GM19372 (cell line): ENCODE measurements around the gene TRMT10B.
A peak's percentile ranks its signal among the peaks of the same experiment; 100 is the strongest.
"Not testable (repeated sequence)": the region's sequence is repeated elsewhere in the genome, so short reads cannot be mapped to it uniquely, and the experiment has no call there.

Source experiments
- ATAC-seq: cut with Tn5 transposase; IDR thresholded peaks from one replicate; pipeline ENCODE4 v1.9.1; 2021; ENCODE audit warnings: mild to moderate bottlenecking, low read depth, moderate library complexity; ENCODE audit not compliant: unreplicated experiment

Gene TRMT10B

GRCh38 chr9:37749129-37749528 lies 4.5 kb upstream of the TRMT10B start:
- ATAC-seq, result no peak

GRCh38 chr9:37751186-37751585 lies 2.4 kb upstream of the TRMT10B start:
- ATAC-seq, result no peak

DNA sequence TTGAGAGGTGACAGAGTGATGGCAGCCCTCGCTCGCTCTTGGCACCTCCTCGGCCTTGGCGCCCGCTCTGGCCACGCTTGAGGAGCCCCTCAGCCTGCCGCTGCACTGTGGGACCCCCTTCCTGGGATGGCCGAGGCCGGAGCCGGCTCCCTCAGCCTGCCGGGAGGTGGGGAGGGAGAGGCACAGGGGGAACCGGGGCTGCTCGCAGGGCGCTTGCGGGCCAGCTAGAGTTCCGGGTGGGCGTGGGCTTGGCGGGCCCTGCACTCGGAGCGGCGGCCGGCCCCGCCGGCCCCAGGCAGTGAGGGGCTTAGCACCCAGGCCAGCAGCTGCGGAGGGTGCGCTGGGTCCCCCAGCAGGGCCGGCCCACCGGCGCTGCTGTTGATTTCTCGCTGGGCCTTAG lies 1.9 kb upstream of the TRMT10B start:
- ATAC-seq, result not testable (repeated sequence)

DNA sequence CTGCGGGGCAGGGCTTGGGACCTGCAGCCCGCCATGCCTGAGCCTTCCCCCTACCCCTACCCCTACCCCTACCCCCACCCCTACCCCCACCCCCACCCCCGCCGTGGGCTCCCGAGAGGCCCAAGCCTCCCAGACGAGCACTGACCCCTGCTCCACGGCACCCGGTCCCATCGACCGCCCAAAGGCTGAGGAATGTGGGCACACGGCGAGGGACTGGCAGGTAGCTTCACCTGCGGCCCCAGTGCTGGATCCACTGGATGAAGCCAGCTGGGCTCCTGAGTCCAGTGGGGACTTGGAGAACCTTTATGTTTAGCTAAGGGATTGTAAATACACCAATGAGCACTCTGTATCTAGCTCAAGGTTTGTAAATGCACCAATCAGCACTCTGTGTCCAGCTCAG lies 1.5 kb upstream of the TRMT10B start:
- ATAC-seq, result not testable (repeated sequence)

- no peak for ATAC-seq
Observed at GRCh38 chr9:37752642-37753488, 740 bp upstream of the TRMT10B start.

- no peak for ATAC-seq
Observed at GRCh38 chr9:37758747-37759146, 5.1 kb downstream of the TRMT10B start.

DNA sequence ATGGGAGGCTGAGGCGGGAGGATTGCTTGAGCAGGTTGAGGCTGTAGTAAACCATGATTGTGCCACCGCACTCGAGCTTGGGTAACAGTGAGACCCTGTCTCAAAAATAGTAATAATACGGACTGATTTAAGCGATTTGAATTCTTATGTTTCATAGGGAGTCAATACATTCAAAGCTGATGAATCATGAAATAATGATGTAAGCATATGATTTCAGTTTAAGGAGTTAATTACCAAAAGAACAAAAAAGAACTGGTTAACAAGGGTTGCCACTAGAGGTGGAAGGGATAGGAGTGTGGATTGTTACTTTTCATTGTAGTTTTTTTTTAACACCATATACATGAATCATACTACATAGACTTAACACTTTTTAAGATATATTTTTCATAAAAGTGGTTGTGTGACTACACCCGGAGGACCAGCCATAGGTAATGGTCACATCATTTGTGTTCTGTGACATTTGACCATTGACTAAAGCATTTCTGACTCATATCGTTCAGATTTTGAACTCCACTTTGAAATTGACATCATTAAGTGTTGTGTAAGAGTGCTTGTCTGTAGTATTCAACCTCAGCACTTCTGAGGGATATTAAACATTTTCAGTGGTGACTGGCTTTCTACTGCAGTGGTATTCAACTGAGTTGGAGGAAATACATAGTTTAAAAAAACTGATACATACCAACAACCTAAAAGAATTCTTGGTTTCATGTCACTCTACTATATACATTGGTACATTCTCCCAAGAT lies 7.0 kb downstream of the TRMT10B start:
- no peak for ATAC-seq

- ATAC-seq, result no peak
Observed at GRCh38 chr9:37761511-37761910, 7.9 kb downstream of the TRMT10B start.

- ATAC-seq, result not testable (repeated sequence)
Observed at GRCh38 chr9:37765263-37765662, 11.7 kb downstream of the TRMT10B start.

DNA sequence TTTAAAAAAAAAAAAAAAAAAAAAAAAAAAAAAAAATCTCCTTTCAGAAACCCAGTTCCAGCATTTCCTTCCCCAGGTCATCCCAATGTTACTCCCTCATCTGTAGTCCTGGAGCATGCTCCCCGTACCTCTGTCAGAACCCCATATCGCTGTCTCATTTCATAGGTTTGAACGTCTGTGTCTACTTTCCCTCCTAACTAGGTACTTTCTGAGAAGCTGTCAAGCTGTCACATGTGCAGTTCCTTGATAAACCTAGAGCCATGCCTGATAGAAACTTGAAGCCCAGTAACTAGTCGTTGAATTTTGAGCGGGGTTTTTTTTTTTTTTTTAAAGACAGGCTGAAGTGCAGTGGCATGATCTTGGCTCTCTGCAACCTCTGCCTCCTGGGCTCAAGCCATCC lies 15.7 kb downstream of the TRMT10B start:
- ATAC-seq, result no peak

GRCh38 chr9:37769995-37770394 lies 16.4 kb downstream of the TRMT10B start:
- ATAC-seq, result no peak

GRCh38 chr9:37775216-37775919 lies 21.8 kb downstream of the TRMT10B start:
- ATAC-seq, result no peak

DNA sequence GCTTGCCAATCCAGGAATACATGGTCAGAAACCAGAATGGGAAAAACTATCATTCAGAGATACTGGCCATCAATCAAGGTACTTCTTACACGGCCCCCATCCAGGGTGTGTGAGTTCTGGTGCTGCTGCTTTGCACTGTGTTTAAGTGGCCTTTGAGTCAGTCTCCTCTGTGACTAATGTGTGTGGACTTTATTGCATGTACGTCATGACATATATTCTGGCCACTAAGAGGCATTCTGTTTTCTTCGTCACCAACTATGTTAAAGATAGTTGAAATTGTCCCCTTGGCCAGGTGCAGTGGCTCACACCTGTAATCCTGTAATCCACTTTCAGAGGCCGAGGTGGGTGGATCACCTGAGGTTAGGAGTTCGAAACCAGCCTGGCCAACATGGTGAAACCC lies 22.7 kb downstream of the TRMT10B start:
- no peak for ATAC-seq

DNA sequence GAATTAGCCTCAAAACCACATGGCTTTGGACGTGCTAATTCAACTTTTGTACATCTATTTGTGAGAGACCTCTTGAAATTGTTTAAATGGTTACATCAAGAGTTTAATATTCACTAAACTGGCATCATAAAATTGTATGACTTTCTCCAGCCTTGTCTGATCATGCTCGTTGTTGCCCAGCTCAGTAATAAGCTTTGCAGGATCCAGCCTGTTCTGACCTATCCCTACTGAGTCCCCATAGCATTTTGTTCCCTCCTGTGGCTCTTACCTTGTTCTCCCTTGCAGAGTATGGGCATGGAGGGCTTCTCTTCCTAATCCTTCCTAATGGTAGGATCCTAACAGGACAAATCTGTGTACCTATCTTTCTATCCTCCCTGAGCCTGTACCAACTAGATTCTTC lies 24.9 kb downstream of the TRMT10B start:
- no peak for ATAC-seq

- ATAC-seq, result no peak
Observed at GRCh38 chr9:37784291-37784615, 30.6 kb downstream of the TRMT10B start.

DNA sequence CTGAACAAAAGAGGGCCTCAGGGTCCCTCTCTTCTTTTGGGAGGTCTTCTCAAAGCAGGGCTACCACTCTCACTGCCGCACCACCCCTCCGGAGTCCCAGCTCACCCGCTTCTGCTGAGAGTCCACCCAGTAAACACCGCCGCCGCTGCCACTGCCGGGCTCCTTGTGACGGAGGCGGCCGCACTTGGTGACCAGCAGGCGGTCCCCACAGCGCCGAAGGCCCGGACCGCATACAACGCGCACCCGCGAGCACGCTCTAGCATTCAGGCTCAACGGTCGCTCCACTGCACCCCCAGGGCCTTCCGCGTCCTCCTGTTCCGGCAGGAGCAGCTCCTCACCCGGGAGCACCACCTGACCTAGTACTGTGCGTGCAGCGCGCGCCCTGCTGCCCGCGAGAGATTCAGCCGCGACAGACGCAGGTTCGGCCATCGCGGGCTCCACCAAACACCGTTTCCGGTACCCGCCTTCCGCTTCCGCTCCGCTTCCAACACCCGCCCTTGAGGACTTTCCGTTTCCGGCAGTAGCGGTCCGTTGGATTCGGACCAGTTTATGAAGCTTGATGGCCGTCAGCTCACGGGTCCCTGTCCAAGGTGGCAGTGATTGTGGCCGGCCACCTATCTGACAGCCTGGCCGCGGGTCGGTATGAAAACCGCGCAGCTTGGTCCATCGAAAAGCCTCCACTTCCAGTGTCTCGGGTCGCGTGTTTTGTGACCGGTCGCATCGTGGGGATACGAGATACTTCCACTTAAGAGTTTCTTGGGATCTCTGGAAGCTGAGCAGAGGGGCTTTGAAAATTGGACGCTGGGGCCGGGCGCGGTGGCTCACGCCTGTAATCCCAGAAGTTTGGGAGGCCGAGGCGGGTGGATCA lies 31.2 kb downstream of the TRMT10B start, which contains the start of gene EXOSC3:
Gene EXOSC3 (minus strand): TSS at position 449 of the 868 bp plus-strand sequence. CDS start 20 bp downstream, at position 429.
- peak; percentile 88 for ATAC-seq

DNA sequence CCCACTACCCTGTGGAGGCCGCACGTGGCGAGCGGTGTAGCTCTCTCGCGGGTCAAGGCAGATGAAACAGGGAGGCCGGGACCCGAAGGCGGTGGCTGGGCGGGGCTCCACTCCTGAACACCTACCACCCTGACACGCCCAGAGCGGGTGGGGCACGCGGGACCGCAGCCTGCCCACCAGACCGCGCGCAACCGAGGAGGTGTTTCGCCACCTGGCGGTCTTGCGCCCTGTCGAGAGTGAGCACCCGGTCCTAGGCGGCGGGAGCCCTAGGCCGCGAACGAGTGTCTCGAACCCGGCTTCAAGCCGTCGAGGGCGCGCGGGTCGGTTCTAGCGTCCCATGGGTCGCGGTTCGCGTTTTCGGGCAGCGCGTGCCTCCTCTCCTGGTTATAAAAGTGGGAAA lies 33.5 kb downstream of the TRMT10B start:
- ATAC-seq, result no peak

DNA sequence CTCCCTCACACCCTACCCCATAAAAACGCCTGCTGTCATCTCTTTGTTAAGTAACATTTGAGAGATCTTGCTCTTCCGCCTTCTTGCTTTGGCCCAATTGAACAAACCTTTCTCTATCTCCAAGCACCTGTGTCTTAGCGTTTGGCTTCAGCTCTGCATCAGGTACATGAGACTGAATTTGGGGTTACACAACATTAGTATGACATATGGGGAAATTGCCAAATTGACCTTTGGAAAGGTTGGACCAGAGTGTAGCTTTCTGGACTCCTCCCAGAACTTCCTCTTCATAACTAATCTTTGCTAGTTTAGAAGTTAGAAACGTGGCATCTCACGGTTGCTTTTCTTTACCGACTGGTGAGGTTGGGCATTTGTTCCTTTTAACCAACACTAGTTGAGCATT lies 34.7 kb downstream of the TRMT10B start:
- ATAC-seq, result no peak

DNA sequence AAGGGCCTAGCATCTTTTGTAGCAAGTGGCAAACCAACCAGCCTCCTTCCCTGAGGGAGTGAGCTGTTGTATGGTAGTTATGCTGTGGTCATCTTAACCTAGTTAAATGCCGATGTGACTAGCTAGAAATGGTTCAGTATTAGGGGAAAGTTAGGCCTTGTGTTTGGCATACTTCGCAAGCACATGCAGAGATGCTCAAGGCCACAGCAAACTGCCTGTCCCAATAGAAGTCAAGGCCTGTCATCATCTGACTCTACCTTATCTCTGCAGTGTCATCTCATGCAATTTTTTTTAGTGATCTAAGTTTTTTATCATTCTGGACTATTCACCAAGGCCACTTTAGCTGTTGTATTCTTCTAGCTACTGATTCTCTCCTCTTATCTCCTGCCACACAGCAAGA lies 36.5 kb downstream of the TRMT10B start:
- no peak for ATAC-seq

DNA sequence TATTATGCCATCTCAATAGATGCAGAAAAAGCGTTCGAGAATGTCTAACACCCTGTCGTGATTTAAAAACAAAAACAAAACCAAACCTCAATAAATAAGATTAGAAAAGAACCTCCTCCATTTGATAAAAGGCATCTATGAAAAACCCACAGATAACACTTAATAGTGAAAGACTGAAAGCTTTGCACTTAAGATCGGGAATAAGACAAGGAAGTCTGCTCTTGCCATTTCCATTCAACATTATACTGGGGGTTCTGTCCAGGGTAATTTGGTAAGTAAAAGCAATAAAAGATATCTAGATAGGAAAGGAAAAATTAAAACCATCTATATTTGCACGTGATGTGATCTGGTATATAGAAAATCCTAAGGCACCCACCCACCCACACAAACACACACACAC lies 38.5 kb downstream of the TRMT10B start:
- no peak for ATAC-seq
